Measurements from ENCODE around the gene FAAH2.
A peak's percentile ranks its signal among the peaks of the same experiment; 100 is the strongest.
"Not testable (repeated sequence)": the region's sequence is repeated elsewhere in the genome, so short reads cannot be mapped to it uniquely, and the experiment has no call there.

The FAAH2 gene

GRCh38 chrX:57394162-57394561, 107.7 kb downstream of the FAAH2 start:
- DNase-seq = not testable (repeated sequence)

DNA sequence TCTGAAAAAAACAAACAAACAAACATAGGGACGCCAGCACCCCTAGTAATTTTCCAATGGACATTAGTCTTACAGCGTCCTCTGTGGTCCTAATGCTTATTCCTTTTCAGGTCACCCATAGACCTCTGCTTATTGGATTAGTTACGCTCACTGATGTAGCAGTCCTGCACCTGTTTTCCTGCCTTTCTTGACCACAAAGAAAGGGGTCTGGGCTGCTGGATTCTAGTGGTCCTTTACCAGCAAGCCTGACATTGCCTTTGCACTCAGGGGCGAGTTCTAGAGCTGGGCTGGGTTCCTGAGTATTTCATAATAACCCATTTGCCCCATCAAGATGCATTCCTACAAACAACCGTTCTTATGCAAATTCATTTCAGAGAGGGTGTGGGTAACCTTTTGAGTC, 116.7 kb downstream of the FAAH2 start:
- DNase-seq = not testable (repeated sequence)

DNA sequence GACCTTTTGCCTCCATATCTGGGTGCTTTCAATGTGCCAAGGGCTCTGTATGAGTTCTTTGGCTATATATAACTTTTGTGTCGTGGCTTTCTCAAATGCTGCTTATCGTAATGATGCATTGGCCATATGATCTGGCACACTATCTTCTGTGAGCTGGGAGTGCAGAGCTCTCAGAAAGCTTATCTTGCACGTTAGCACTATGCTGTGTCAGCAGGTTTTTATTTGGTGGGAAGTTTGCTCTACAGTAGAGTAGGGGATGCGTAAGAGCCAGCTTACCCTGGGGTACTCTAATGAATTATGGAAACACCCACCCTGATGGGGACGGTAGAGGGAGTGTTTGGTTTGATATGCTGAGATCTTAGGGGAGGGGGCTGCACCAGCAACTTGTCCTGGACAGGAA, 119.6 kb downstream of the FAAH2 start:
- no peak for DNase-seq

DNA sequence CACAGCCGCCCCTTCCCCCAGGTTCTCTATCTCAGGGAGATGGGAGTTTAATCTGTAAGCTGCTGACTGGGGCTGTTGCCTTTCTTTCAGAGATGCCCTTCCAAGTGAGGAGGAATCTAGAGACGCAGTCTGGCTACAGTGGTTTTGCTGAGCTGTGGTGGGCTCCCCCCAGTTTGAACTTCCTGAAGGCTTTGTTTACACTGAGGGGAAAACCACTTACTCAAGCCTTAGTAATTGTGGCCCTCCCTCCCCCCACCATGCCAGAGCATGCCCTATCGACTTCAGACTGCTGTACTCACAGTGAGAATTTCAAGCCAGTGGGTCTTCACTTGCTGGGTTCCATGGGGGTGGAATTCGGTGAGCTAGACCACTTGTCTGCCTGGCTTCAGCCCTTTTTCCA, 131.3 kb downstream of the FAAH2 start:
- DNase-seq = no peak

DNA sequence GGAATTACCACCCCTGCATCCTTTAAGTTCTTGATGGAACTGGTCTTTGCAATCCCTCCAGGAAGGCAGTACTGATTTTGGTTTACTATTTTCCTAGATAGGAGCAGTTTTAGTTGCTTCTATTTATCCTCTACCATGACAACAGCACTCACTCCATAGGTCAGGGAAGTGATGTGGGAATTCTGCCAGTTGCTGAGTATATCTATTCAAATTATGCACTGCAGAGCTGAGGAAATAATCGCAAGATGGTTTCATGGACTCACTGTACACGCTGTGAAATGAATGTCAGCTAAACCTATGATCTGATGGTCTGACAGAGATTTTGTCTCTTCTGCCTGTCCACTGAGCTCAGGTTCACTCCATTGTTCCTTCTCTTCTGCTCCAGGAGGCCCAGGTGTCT, 135.8 kb downstream of the FAAH2 start:
- no peak for DNase-seq

DNA sequence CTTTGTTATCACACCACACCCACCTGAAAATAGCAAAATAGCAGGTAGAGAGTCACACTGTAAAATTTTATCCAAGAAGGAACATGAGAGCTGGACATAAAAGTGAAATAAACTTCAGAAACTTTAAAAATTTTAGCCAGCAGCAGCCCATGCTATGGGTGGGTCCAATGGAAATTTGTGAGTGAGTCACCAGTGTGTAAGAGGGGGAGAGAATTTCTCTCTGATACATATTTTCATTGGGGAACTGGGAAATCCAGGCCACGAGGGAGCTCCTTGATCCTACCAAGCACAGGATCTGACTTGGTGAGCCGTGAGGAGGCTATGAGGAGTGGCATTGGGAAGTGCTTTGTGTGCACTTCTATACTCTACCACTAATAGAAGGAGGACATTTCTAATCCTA, 136.3 kb downstream of the FAAH2 start:
- no peak for DNase-seq

DNA sequence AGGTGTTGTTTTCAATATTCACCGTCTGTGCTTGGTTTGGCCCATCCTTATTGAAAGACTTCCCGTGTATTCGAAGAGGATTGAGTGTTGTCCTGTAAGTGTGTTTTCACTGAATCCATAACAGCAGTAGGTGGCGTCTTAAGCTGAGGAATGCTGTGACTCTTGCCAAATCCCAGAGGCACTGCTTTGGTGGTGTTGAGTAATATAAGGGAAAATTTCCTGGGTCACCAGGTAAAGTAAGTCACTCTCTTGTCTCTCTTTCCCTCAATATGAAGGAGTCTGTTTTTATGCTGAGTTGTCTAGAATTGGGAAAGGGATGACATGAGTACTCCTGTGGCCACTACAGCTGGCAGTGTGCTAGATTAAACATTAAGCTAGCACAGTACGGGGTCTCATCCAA, 158.6 kb downstream of the FAAH2 start:
- no peak for DNase-seq

- no peak for DNase-seq
Observed at GRCh38 chrX:57445832-57446231, 159.3 kb downstream of the FAAH2 start.

DNA sequence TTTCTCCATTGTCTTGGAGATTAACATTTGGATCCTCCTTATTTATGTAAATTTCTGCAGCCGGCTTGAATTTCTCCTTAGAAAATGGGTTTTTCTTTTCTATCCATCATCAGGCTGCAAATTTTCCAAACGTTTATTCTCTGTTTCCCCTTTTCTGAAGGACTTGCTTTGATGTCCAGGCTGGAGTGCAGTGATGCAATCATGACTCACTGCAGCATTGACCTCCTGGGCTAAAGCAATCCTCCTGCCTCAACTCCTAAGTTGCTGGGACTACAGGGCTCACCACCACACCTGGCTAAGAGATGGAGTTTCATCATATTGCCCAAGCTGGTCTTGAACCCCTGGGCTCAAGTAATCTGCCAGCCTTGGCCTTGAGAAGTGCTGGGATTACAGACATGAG, 161.3 kb downstream of the FAAH2 start:
- no peak for DNase-seq

DNA sequence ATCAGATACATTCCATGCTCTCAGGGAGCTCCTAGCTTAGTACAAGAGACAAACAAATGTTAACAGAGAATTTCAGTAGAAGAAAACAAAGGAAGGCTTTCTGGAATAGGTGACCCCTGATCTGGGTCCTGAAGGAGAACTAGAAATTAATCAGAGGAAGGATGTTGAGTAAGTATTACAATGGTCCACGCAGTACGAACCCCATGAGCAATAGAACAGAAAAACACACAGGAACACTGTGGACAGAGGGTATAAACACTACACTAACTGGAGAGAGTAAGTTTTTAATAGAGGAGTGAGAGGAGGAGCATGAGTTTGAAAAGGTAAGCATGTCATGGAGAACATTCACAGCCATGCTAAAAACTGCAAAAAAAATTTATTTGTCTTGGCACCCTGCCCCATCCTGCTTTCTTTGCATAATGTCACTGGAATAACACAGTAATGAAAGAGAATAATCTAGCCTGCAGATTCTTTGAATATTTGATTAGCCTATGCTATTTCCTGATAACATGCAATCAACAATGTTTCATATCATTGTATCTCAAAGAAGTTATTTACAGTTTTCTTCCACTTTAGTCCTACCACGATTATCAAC, 165.0 kb downstream of the FAAH2 start:
- no peak for DNase-seq

GRCh38 chrX:57453901-57454300, 167.4 kb downstream of the FAAH2 start:
- peak; percentile 0 to 3 for DNase-seq

GRCh38 chrX:57481514-57481913, 195.0 kb downstream of the FAAH2 start:
- no peak for DNase-seq

DNA sequence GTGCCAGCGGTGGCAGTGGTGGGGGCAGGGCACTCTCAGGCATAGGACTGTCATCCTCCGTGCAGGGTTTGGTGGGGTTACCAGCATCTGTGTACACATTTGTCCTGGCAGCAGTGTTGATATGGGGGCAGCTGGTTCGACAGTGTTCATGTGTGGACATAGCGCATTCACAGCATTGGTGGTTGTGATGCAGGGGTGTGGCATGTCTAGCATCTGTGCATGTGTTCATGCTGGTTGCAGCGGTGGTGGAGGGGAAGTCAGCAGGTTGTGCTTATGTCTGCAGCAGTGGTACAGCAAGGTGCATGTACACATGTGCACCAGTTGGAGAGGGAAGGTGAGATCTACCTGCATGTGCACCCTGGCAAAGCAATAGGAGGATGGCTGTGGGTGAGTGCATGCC, 230.0 kb downstream of the FAAH2 start:
- no peak for DNase-seq

- DNase-seq = no peak
Observed at GRCh38 chrX:57519578-57520118, 233.1 kb downstream of the FAAH2 start.

DNA sequence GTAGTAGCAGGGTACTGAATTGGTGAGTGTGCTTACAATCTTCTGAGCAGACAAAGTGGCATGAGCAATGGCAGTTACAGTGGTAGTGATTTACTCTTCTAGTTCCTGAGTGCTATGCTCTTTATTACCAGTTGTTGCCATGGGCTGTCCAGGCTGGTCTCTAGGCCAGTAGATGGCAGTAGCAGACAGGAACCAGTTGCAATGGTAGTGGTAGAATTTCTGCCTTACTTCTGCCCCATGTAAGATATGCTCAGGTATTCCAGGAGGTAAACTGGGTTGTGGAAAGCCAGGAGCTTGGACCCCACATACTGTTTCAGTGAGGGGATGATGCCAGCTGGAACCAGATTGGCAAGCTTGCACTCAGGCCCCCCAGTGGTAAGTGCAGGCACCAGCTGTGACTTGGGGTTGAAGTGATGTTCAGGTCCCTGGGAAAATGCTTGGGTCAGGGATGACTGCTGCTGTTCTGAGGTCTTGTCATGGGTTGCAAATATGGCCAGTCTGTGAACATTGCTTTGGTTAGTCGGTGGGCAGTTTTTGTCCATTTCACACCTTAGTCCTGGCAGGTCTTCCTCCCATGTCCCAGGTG, 242.3 kb downstream of the FAAH2 start:
- DNase-seq = no peak
